HG02678 (cell line): ENCODE data around the gene GCN1.

Experiments used
- ATAC-seq: cut with Tn5 transposase; IDR thresholded peaks from one replicate; pipeline ENCODE4 v1.9.1; 2021; ENCODE audit warnings: mild to moderate bottlenecking, moderate library complexity; ENCODE audit not compliant: unreplicated experiment

GCN1 gene

GRCh38 chr12:120095736-120096135 lies 98.8 kb downstream of the GCN1 start:
- no peak for ATAC-seq

- no peak for ATAC-seq
Observed at GRCh38 chr12:120095331-120095730, 99.2 kb downstream of the GCN1 start.

- no peak for ATAC-seq
Observed at GRCh38 chr12:120094485-120094884, 100.0 kb downstream of the GCN1 start.

- no peak for ATAC-seq
Observed at GRCh38 chr12:120093592-120094355, 100.7 kb downstream of the GCN1 start.

- ATAC-seq, result no peak
Observed at GRCh38 chr12:120093336-120093591, 101.3 kb downstream of the GCN1 start.

- no peak for ATAC-seq
Observed at GRCh38 chr12:120092551-120093335, 101.8 kb downstream of the GCN1 start.

GRCh38 chr12:120091371-120092090 lies 103.0 kb downstream of the GCN1 start:
- no peak for ATAC-seq

- ATAC-seq, result no peak
Observed at GRCh38 chr12:120090626-120091295, 103.8 kb downstream of the GCN1 start.

- ATAC-seq, result no peak
Observed at GRCh38 chr12:120090206-120090605, 104.3 kb downstream of the GCN1 start.

GRCh38 chr12:120089796-120090195 lies 104.7 kb downstream of the GCN1 start:
- ATAC-seq, result no peak

- no peak for ATAC-seq
Observed at GRCh38 chr12:120089105-120089504, 105.4 kb downstream of the GCN1 start.

- peak; percentile 98 for ATAC-seq
Observed at GRCh38 chr12:120086801-120087621, 107.5 kb downstream of the GCN1 start.

- no peak for ATAC-seq
Observed at GRCh38 chr12:120085920-120086645, 108.4 kb downstream of the GCN1 start.

- ATAC-seq, result no peak
Observed at GRCh38 chr12:120081641-120082040, 112.9 kb downstream of the GCN1 start.

GRCh38 chr12:120079411-120080400 lies 114.8 kb downstream of the GCN1 start:
- no peak for ATAC-seq

GRCh38 chr12:120078868-120079267 lies 115.6 kb downstream of the GCN1 start:
- ATAC-seq, result no peak

- no peak for ATAC-seq
Observed at GRCh38 chr12:120077260-120077659, 117.3 kb downstream of the GCN1 start.
